NCI-H2196 (cell line): ENCODE results near the gene SCO2.
"Not testable (repeated sequence)": the region's sequence is repeated elsewhere in the genome, so short reads cannot be mapped to it uniquely, and the experiment has no call there.

ENCODE experiments used
- DNase-seq: peaks from one replicate; lab custom pipeline; 2025; ENCODE audit not compliant: unreplicated experiment; lab: John Stamatoyannopoulos, UW

The SCO2 gene

DNA sequence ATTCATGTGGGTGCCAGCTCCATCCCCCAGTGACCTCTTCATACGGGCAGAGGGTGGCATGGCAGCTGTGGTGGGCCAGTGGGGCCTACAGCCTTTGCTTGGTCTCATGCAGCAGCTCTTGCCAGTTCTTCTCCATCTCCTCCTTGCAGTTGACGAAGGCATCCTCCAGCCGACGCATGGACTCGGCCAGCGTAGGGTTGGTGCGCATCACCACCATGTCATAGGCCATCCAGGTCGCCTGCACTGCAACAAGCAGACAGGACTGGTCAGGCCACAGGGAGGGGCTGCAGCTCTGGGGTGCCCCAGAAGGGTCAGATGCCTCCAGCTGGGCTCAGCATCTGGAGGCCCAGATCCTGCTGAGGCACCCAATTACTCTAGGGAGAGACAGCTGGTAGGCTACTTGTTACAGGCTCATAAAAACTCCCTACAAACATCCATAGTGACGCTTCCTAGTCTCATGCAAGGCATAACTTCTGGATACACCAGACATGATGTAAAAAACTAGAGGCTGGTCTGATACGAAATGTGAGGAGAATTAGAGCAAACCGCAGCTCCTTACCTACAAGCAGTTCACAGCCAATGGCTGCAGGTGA, 25.9 kb upstream of the SCO2 start:
- no peak for DNase-seq

DNA sequence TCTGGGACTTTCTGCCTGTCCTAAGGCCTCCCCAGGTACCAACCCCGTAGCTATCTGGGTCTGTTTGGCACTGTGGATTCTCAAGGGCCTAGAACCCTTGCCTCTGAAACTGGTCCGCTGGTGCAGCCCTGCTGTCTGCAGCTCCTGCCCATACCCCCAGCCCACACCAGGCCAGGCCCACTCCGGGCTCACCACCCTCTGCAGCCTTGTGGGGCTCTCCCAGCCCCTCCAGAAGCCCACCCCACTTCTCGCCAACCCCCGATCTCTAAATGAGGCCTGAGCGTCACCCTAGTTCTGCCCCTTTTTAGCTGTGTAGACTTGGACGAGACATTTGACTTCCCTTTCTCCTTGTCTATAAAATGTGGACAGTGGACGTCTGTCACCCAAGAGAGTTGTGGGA, 25.0 kb upstream of the SCO2 start:
- DNase-seq: no peak

DNA sequence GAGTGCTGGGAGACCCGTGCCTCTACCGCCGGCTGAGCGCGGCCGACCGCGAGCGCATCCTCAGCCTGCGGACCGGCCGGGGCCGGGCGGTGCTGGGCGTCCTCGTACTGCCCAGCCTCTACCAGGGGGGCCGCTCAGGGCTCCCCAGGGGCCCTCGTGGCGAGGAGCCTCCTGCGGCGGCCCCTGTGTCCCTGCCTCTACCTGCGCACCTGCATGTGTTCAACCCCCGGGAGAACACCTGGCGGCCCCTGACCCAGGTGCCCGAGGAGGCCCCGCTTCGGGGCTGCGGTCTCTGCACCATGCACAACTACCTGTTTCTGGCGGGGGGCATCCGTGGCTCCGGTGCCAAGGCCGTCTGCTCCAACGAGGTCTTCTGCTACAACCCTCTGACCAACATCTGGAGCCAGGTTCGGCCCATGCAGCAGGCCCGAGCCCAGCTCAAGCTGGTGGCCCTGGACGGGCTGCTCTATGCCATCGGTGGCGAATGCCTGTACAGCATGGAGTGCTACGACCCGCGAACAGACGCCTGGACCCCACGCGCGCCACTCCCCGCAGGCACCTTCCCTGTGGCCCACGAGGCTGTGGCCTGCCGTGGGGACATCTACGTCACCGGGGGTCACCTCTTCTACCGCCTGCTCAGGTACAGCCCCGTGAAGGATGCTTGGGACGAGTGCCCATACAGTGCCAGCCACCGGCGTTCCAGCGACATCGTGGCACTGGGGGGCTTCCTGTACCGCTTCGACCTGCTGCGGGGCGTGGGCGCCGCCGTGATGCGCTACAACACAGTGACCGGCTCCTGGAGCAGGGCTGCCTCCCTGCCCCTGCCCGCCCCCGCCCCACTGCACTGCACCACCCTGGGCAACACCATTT, 23.8 kb upstream of the SCO2 start:
- DNase-seq: no peak

DNA sequence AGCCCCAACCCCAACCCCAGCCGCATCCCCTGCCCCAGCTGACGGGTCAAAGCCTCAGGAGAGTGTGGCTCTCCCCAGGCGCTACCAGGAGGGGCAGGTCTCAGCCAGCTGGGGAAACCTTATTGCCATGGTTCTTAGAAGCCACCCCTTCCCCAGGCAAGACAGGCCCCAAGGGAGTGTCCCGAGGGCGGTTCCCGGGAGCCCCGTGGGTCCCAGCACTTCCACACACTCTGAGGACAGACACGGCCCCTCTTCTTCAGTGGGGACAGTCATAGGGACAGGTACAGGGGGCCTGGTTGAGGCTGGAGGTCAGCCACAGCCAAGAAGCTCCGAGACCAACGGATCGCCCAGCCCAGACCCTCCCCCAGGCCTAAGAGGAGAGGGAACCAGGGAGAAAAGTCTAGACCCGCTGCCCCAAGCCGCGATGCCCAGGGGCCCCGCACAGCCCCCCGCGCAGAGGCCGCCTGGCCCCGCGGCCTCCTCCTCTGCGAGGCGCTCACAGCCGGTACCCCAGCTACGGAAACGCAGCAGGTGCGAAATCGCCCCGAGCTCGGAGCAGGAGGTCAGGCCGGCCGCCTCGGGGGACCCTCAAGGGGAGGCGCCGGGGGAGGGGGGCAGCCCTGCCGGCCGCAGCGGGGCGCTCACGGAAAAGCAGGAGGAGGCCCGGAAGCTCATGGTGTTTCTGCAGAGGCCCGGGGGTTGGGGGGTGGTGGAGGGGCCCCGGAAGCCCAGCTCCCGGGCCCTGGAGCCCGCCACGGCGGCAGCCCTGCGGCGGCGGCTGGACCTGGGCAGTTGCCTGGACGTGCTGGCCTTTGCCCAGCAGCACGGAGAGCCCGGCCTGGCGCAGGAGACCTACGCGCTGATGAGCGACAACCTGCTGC, 22.9 kb upstream of the SCO2 start:
- no peak for DNase-seq

DNA sequence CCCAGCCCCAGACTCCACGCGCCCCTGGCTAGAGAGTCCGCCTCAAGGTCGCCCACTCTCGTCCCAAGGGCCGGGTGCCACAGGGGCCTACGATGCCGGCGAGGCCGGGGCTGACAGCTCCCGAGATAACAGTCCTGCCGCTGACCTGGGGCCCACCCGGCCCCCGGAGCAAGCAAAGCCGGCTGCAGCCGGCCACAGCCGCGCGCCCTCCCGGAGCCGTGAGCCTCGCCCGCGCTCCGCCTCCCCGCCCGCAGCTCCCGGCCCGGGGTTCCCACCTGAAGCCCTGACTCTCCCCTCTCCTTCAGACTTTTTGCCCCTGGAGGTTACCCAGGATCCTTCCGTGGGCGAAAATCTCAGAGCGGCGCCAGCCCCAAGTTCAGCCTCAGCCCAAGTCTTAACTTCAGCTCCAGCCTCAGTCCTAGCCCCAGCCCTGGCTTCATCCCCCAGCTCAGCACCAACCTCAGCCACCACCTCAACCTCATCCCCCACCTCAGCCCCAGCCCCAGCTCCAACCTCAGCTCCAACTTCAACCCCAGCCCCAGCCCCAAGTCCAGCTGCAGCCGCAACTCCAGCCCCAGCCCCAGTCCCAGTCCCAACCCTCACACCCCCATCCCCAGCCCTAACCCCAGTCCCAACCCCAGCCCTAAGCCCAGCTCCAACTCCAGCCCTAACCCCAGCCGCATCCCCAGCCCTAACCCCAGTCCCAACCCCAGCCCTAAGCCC, 22.0 kb upstream of the SCO2 start:
- no peak for DNase-seq

DNA sequence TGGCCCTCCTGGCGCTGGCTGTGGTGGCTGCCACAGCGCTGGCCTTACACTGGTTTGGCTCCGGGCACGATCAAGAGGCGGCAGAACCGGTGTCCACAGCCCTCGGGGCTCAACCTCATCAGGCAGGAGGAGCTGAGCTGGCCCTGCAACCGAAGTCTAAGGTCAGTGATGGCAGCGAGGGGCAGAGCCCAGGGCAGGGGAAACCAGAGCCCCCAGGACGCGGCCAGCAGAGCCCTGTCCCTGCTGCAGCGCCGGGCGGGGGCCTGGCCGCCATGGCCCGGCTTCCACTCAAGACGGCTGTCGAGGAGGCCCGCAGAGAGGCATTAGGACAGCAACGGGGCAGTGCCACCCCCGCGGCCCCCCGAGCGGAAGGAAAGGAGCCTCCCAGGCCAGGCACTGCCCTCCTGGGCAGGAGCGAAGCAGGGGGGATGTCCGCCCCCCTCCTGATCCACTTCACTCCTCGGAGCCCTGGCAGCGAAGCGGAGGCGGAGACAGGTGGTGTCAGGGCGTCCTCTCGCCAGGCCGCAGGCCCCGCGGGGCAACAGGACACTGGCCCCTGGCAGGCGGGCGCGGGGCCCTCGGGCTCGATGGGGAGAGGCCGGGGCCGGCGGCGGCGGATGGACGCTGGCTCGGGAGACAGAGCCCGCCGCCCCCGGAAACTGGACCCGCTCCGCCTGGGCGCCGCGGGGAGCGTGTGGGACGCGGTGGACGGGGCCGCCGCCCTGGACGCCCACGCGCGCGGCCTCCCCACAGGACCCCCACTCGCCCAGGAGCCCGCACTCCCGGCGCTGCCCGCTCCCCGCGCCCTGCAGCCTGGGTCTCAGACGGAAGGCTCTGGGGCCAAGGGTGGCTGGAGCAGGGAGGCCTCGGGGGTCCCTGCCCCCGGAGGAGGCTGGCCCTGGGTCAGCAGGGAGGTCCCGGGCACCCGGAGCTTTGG, 21.2 kb upstream of the SCO2 start:
- DNase-seq: no peak

DNA sequence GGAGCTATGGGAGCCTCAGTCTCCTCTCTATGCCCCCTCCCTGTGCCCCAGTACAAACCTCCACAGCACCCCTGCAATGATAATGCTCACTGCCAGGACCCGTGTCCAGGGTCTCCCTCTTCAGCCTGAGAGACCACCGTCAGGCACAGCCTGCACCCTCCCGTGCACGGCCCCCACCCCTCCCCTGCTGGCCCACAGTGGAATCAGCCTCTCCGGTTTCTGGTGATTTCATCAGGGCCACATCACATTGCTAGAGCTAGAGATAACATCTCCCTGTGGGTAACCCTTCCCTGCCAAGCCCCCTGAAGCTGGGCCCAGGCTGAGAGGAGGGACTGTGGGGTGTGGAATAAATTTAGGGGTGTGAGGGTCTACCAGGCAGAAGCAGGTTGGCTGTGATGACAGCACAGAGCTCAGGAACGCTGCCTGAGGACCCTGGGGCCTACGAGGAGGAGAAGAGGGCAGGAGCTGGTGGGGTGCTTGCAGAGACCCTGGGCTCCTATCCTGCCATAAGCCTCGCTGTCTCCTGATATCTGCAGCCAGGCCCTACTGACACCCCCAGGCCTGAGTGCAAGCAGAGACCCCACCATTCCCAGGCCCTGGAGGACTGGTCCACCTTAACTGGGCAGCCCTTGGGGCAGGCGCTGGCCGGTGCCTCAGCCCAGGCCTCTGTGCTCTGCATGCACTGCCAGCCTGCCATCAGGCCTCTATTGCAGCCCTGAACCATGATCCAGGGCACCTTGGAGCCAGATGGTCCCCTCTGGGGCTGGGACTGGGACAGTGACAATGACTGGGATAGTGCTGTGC, 20.3 kb upstream of the SCO2 start, which contains the start of gene KLHDC7B:
KLHDC7B (plus strand) TSS at position 378 of the 804 bp plus-strand sequence; CDS start at position 723, 345 bp downstream.
- no peak for DNase-seq

DNA sequence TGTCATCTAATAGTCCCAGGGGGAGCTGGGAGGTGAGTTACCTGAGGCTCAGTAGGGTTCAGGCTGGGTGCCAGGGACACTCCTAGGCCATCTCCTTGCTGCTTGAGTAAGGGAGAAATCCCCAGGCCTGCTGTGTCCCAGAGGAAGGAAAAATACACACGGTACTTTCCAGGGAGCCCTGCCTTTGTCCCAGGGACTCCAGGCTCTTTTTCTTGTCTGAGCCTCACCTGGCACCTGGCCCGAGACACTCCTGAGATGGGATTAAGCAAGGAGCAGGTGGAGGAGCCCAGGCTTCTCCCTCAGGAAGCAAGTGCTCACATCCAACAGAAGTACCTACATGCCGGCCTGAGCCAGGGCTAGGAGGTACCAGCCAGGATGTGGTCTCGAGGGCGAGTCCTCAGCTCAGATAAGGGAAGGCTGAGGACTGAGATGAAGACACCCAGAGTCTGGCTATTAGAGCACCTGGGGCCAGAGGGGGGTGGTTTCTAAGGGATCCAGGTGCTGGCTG, 19.4 kb upstream of the SCO2 start:
- no peak for DNase-seq

DNA sequence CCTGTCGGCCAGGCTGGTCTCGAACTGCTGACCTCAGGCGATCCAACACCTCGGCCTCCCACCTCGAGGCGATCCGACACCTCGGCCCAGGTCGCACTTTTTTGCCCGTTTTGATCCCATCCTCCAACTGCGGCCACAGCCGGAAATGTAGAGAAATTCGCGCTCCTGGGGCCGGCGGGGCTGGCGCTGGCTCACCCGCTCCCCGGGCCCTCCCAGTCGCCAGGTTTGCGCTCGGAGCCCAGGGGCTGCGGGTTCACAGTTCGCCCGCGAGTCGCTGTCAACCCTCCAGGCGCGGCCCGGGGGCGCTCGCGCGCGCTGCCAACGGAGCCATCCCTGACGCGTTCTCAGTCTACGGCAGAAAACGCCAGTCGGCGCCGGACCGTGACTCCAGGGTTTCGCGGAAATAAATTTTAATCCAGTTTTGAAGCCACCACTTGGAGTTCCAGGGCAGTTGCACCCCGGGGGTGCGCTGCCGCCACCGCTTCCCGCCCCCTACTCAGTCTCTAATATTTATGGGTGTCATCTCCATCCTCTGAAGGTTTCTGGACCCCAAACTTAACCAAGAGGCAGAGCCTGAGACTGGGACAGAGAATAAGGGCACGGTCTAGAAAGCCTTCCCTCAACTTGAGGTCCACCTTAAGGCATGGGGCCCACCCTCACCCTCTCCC, 18.8 kb upstream of the SCO2 start:
- no peak for DNase-seq

DNA sequence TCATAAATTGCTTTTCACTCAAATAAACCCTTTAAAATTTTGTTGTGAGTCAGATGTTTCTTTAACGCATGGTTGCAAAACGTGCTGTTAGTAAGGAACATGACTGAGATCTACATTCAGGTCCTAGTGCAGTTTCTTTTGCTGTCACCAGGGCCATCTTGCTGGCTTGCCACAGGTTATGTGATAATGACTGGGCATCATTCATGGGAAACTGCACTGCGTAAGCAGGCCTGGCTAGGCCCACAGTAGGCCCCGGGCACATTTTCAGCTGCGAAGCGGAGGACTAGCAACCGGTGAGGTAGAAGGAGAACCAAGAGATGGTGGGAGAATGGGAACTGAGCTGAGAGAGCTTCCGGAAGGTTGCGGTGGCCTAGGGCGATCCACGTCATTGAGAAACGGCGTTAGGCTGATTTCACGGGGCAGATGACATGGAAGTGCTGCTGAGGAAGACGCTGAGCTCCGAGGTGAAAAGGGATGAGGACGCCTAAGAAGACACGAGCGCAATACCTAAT, 17.1 kb upstream of the SCO2 start:
- DNase-seq: no peak

DNA sequence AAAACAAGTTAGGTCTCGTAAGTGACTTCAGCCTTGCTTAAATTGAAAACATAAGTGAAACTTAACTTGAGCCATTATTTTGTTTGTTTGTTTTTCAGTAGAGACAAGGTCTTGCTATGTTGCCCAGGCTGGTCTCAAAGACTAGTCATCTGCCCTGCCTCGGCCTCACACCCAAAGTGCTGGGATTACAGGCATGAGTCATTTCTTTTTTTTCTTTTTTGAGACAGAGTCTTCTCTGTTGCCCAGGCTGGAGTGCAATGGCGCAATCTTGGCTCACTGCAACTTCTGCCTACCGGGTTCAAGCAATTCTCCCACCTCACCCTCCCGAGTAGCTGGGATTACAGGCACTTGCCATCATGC, 16.2 kb upstream of the SCO2 start:
- not testable (repeated sequence) for DNase-seq

DNA sequence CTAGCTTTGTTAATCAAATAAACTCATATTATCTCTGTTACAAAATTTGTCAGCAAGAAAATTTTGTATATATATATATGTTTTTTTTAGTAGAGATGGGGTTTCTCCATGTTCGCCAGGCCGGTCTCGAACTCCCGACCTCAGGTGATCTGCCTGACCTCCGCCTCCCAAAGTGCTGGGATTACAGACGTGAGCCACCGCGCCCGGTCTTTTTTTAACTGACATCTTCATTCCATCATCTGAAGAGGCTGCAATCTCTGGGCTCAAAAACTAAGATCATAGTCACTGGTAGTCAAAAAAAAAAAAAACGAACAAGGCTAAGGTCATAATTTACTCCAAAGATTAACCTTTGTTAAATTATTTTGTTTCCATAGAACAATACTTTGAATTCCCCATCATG, 15.0 kb upstream of the SCO2 start:
- no peak for DNase-seq

DNA sequence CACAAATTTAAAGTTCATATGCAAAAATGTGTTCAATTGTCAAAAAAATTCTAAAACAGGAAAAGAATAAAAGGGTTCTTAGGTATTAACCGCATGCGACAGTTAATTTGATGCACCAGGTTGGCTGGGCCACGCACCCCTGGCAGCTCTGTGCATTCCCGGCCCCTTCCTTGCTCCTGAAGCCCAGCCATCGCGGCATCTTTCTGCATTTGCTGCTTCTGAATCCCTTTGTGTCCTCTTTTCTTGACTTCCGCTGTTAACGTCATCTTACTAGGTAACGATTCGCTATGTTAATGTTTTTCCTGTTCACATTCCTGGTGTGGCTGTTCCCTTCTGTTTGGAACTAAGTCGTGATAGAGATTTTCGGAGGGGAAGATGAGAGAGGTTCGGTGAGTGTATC, 12.4 kb upstream of the SCO2 start:
- DNase-seq: no peak

DNA sequence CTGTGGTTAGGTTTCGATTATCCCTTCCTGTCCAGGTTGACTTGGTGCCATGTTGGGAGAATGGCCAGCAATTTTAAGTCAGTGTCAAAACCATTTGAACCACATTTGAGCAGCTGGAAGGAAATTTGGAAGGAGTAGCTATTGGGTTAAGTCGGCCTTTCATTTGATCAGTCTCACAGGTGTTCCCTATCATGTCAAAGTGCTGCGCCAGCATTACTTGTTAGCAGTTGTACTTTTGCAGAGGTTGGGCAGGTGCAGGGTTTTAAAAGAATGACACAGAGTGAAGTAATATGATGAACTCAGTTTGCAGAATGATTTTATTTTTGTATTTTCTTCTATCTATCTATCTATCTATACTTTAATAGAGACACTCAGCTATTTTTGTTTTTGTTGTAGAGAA, 10.8 kb upstream of the SCO2 start:
- no peak for DNase-seq

DNA sequence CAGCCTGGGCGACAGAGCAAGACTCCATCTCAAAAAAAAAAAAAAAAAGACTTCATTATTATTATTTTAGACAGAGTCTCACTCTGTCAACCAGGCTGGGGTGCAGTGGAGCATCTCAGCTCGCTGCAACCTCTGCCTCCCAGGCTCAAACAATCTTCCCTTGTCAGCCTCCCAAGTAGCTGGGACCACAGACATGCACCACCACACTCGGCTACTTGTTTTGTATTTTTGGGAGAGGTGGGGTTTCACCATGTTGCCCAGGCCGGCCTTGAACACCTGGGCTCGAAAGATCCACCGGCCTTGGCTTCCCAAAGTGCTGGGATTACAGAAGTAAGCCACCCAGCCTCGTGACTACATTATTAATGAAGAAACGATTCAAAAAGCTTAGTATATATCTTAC, 9.7 kb upstream of the SCO2 start:
- DNase-seq: no peak

DNA sequence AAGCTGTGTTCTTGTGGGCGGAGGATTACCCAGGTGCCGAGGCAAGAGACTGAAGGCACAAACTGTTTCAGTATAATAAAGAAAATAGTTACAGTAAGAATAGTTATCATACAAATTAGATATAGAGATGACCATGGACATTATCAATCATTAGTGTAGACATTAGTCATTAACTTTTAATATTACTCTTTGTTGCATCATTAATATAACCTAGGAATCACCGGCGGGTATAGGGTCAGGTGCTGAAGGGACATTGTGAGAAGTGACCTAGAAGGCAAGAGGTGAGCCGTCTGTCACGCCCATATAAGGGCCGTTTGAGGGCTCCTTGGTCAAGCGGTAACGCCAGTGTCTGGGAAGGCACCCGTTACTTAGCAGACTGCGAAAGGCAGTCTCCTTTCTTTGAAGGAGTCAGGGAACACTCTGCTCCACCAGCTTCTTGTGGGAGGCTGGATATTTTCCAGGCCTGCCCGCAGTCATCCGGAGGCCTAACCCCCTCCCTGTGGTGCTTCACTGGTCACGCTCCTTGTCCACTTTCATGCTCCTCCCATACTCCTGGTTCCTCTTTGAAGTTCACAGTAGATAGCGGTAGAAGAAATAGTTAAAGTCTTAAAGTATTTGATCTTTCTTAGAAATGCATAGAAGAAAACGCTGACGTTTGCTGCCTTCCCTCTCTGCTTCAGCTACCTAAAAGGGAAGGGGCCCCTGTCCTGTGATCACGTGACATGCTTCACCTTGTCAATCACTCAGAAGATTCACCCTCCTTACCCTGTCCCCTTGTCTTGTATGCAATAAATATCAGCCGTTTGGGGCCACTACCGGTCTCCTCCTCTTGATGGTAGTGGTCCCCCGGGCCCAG, 8.7 kb upstream of the SCO2 start:
- not testable (repeated sequence) for DNase-seq
